ENCODE results near the gene PCCA. TPM values are rescaled to one million over a fixed set of nuclear protein-coding genes. Genes with fewer than 3 reads are reported as not detected.

PCCA gene
- total and polyA plus RNA-seq, 8 donors, result 26.8 to 48.9 (median 37.6) TPM

- no peak for TF ChIP-seq CTCF (IDR thresholded peaks at IDR 0.05)
- ATAC-seq, result no peak
- no peaks in the 10 kb centered on the region for H3K4me1 ChIP-seq
Observed at GRCh38 chr13:100559886-100560285, 471.0 kb downstream of the PCCA start.

GRCh38 chr13:100560498-100561157 is 471.7 kb downstream of the PCCA start:
- no peak for DNase-seq
- ATAC-seq, result no peak
- Histone ChIP-seq H3K4me1 (no peaks in the 10 kb centered on the region), H3K27ac (no peak overlapping the region), H3K27me3 (no peaks in the 10 kb centered on the region), H3K9me3 (no peaks in the 10 kb centered on the region), H3K36me3 (no peaks in the 10 kb centered on the region), H3K4me3 (no peak overlapping the region)
- no peak for TF ChIP-seq CTCF (IDR thresholded peaks at IDR 0.05)
- intact Hi-C loops (cut with DNase I), result no loop called here

More at GRCh38 chr13:100559886-100560285, 471.0 kb downstream of the PCCA start:
- intact Hi-C loops (cut with DNase I), result no loop called here
- no peaks in the 10 kb centered on the region for H3K9me3 ChIP-seq
- no peak for DNase-seq
- no peak overlapping the region for H3K4me3 ChIP-seq
- no peaks in the 10 kb centered on the region for H3K36me3 ChIP-seq
- no peaks in the 10 kb centered on the region for H3K27me3 ChIP-seq
- H3K27ac ChIP-seq, result no peak overlapping the region

GRCh38 chr13:100561158-100561499 is 472.2 kb downstream of the PCCA start:
- Histone ChIP-seq H3K4me3 (no peak overlapping the region), H3K9me3 (no peaks in the 10 kb centered on the region), H3K36me3 (no peaks in the 10 kb centered on the region), H3K27ac (no peak overlapping the region), H3K4me1 (no peaks in the 10 kb centered on the region), H3K27me3 (no peaks in the 10 kb centered on the region)
- TF ChIP-seq CTCF (IDR thresholded peaks at IDR 0.05), result no peak
- intact Hi-C loops (cut with DNase I), result no loop called here
- ATAC-seq, result no peak
- DNase-seq, result no peak

DNA sequence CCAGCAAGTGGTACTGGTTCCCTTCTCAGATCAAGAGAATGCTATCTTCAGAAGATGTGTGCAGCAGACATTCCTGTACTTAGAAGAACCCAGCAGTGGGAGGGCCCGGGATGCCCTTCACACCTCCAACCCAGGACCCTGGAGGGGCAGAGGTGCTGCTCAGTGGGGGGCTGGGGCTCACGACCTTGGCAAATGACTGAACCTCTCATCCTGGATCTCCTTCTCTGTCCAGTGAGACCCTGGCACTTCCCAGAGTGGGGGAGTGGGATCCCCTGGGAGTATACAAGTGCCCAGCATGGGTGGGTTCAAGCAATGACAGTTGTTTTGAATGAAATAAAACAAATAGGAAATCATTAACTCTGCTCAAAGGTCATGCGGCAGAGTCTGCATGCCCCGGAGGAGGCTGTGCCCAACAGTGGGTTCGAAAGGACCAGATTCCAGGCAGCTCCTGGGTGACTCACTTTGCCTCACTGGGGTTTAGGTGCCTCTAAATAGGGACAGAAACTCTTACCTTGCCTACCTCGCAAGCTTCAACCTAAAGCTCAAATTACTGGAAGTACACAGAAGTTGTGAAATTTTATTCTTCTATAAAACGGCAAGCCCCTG is 472.8 kb downstream of the PCCA start:
- Histone ChIP-seq H3K4me3 (no peak overlapping the region), H3K27ac (no peak overlapping the region), H3K27me3 (no peaks in the 10 kb centered on the region), H3K4me1 (no peaks in the 10 kb centered on the region), H3K9me3 (no peaks in the 10 kb centered on the region), H3K36me3 (no peaks in the 10 kb centered on the region)
- DNase-seq, result no peak
- intact Hi-C loops (cut with DNase I), result no loop called here
- no peak for ATAC-seq
- no peak for TF ChIP-seq CTCF (IDR thresholded peaks at IDR 0.05)

DNA sequence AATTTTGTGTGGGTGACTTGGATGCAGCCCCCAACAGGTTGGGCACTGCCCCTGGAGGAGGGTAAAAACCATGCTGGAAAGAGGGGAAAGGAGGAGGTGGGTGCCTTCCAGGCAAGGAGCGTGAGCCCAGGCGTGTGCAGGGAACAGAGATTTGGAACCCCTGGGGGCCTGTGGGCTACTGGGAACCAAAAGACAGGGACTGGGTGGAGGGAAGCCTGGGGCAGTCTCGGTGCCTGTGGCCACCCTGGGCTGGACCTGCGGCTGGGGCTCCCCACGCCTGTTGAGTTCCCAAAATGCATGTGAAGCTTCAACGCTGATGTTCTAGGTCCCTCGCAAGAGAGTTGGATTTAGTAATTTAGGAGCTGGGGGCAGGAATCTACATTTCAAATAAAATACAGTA is 474.9 kb downstream of the PCCA start:
- H3K27me3 ChIP-seq, result no peaks in the 10 kb centered on the region
- ATAC-seq, result no peak
- H3K4me1 ChIP-seq, result no peaks in the 10 kb centered on the region
- H3K36me3 ChIP-seq, result no peaks in the 10 kb centered on the region
- TF ChIP-seq CTCF (IDR thresholded peaks at IDR 0.05), result no peak
- intact Hi-C loops (cut with DNase I), result no loop called here
- H3K27ac ChIP-seq, result no peak overlapping the region
- no peaks in the 10 kb centered on the region for H3K9me3 ChIP-seq
- DNase-seq, result no peak
- H3K4me3 ChIP-seq, result no peak overlapping the region
